Spleen (tissue), 11 donors: ENCODE data around the gene SCAMP4. TPM values are rescaled to one million over a fixed set of nuclear protein-coding genes. Genes with fewer than 3 reads are reported as not detected.
A peak's percentile ranks its signal among the peaks of the same experiment; 100 is the strongest.

Experiments used
- DNase-seq: peaks from one replicate; pipeline ENCODE4 v3.0.0-alpha.2; 2020
- H3K27ac ChIP-seq, 8 donors: fragments of 200-600 bp; sonication (generic) in 7 of 8; 1 replicate in 4 of 8; 2 replicates in 4 of 8; pipeline versions ENCODE4 v1.5.0 to v1.8.0; 2016 to 2021; ENCODE audit warnings: inconsistent platforms in 4 of 8, mild to moderate bottlenecking in 4 of 8, moderate library complexity in 1 of 8
- H3K27me3 ChIP-seq, 7 donors: fragments of 200-600 bp; sonication (generic) in 6 of 7; replicated peaks in 1 of 7; 1 replicate in 4 of 7; 2 replicates in 3 of 7; pipeline versions ENCODE4 v1.5.0 to v1.8.0; 2016 to 2021; ENCODE audit warnings: inconsistent platforms in 3 of 7, mild to moderate bottlenecking in 1 of 7
- H3K36me3 ChIP-seq, 6 donors: fragments of 200-600 bp; sonication (generic) in 5 of 6; 1 replicate in 4 of 6; 2 replicates in 2 of 6; pipeline versions ENCODE4 v1.5.0 to v1.8.0; 2016 to 2021; ENCODE audit warnings: inconsistent platforms in 2 of 6
- H3K4me1 ChIP-seq, 6 donors: fragments of 200-600 bp; sonication (generic) in 5 of 6; 1 replicate in 3 of 6; 2 replicates in 3 of 6; pipeline versions ENCODE4 v1.5.0 to v1.8.0; 2016 to 2021; ENCODE audit warnings: inconsistent platforms in 3 of 6
- H3K4me3 ChIP-seq, 8 donors: fragments of 200-600 bp; sonication (generic) in 7 of 8; 1 replicate in 4 of 8; 2 replicates in 4 of 8; pipeline versions ENCODE4 v1.5.0 to v1.8.0; 2016 to 2021; ENCODE audit warnings: inconsistent platforms in 4 of 8, mild to moderate bottlenecking in 4 of 8, moderate library complexity in 2 of 8
- H3K9me3 ChIP-seq, 8 donors: fragments of 200-600 bp; sonication (generic) in 7 of 8; 1 replicate in 4 of 8; 2 replicates in 4 of 8; pipeline versions ENCODE4 v1.5.0 to v1.8.0; 2016 to 2021; ENCODE audit warnings: inconsistent platforms in 4 of 8
- CTCF ChIP-seq, 11 experiments: fragments of 200-600 bp in 7 of 11; fragments of 450-650 bp in 4 of 11; sonication (generic) in 4 of 11; IDR thresholded peaks in 8 of 11; conservative IDR thresholded peaks in 3 of 11; 1 replicate in 7 of 11; 2 replicates in 4 of 11; pipeline versions ENCODE4 v1.4.0 to v1.8.0; 2016 to 2021; ENCODE audit warnings: antibody characterized with exemption in 11 of 11, inconsistent platforms in 4 of 11, mild to moderate bottlenecking in 1 of 11
- POLR2A ChIP-seq, 3 donors: fragments of 450-650 bp; IDR thresholded peaks; one replicate each; pipeline ENCODE4 v1.5.1; 2017; ENCODE audit warnings: antibody characterized with exemption in 3 of 3, mild to moderate bottlenecking in 1 of 3
- POLR2AphosphoS5 ChIP-seq, 3 donors: sonication (generic); formaldehyde crosslinking; IDR thresholded peaks; one replicate each; pipeline ENCODE4 v1.5.1; 2017; ENCODE audit warnings: antibody characterized with exemption in 3 of 3
- WGBS, 5 donors: extraction: QIAGEN DNeasy Blood & Tissue Kit in 3 of 5; methylation state at CpG; one replicate each; pipeline versions ENCODE4 v1.1.5 to v1.1.7; 2013 to 2018; 5-methylcytosine and 5-hydroxymethylcytosine counted together
- intact Hi-C: fragments of 100-400 bp; cut with DNase I; formaldehyde crosslinking; loops from one replicate; pipeline ENCODE4 v1.15.0; 2023; ENCODE audit warnings: low total_unique reads
- polyA plus RNA-seq, 3 donors: library from polyadenylated mRNA; stranded (reverse); fragments of 200-250 nt; gene quantifications; one replicate each; pipeline ENCODE4 v1.2.1, GENCODE V29; 2013
- total RNA-seq, 7 donors: library from RNA; depleted of rRNA in 3 of 7; stranded (reverse); fragments of >200 nt in 3 of 7; fragmentation: NEBNext Ultra II Directional in 4 of 7; extraction: Animal tissue kit (Norgen Biotek cat#: 25700) in 4 of 7; gene quantifications; one replicate each; pipeline versions ENCODE4 v1.1.0 to v1.2.1, GENCODE V29; 2016 to 2021
- donor health status: healthy with polysubstance abuse.
- donor health status: DM: no; HTN: no; CAD: no; lungs with moderate emphysema.
- donor health status: DM: no; HTN: no; CAD: no.
- donor health status: Bipolar disorder and iron deficiency.
- donor health status: healthy.
- donor health status: DM: no; HTN: no; CAD: no.
- donor health status: DM: yes; HTN: yes; CAD: no.

The SCAMP4 gene
- total and polyA plus RNA-seq, 10 donors = 13.0 to 92.2 (median 51.8) TPM

DNA sequence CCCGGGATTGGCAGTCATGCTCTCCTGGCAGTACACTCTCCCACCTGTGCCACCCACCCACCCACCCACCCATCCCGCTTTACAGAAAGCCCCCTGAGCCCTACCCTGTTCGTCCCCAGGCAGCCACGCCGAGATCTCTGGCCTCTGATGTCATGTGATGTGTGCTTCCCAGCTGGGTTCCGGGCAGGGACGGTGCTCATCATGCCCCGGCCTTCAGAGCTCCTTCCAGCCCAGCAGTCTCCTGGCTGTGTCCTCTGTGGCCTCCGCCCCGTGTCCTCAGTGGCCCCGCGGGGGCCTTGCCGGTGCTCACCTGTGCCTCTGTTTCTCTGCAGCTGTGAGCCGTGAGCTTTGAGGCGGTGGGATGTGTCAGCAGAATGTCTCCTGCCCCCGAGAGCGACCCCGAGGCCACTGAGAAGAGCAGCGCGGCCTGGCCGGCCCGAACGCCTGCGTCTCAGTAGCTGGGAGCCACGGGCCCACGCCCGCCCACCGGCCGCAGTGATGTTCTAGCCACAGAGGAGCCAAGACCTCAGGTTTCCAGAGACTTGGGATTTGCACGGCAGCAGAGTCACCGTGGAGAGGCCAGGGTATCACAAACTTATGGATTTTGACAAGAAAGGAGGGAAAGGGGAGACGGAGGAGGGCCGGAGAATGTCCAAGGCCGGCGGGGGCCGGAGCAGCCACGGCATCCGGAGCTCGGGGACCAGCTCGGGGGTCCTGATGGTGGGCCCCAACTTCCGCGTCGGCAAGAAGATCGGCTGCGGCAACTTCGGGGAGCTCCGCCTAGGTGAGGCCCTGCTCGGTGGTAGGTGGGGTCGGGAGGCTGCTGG is 64.2 kb downstream of the SCAMP4 start:
- DNase-seq = no peak
- H3K9me3 ChIP-seq = no peaks in the 10 kb centered on the region
- H3K36me3 ChIP-seq = peaks cover 0 to 89% (median 26%) of the 10 kb centered on the region in 6 donors
- no peak overlapping the region for H3K27ac ChIP-seq
- peaks cover 0 to 45% (median 2%) of the 10 kb centered on the region in 6 donors for H3K4me1 ChIP-seq
- WGBS, 5 donors = 92 to 96% (median 95%) methylated on average over 39 to 49 of the region's 49 CpGs
- no peaks in the 10 kb centered on the region for H3K27me3 ChIP-seq
- TF ChIP-seq CTCF (IDR thresholded peaks at IDR 0.05 in 8 of 11, conservative IDR thresholded peaks at IDR 0.05 in 3 of 11) (no peak), POLR2A (IDR thresholded peaks at IDR 0.05) (no peak), POLR2AphosphoS5 (IDR thresholded peaks at IDR 0.05) (no peak)
- no peak overlapping the region for H3K4me3 ChIP-seq
- intact Hi-C loops = no loop called here

DNA sequence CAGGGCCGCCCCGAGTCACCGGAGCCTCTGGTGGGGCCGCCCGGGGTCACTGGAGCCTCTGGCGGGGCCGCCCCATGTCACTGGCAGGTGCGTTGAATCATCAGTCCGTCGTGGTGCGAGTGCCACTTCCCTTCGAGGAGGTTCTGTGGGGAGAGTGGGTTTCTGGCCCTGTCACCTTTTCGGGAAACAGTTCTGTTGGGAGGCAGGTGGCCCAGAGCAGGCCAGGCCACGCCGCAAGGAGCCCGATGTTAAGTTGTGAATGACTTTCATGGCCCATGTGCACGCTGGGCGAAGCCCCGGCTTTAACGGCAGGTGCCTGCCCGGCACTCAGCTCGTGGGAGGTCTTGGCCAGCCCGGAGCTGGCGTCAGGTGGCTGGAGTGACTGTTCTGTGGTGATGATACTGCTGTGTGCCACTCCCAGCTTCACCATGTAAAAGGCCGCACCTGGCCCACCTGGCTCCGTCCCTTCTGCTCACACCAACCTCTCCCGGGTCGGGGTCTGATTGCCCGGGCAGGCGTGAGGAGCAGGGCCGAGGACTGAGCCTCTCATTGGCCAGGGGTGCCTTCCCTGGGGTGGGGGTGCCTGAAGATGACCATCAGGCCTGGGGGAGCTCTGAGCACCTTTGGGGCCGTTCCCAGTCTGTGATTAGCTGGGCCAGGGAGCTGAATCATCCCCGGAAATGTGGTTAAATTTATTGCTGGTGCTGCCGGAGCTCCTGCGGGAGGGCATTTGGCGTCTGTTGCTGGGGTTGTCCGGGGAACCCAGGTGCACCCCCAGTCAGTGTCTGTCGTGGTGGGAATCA is 65.0 kb downstream of the SCAMP4 start:
- TF ChIP-seq POLR2AphosphoS5 (IDR thresholded peaks at IDR 0.05) = no peak
- no peak for TF ChIP-seq CTCF (IDR thresholded peaks at IDR 0.05 in 8 of 11, conservative IDR thresholded peaks at IDR 0.05 in 3 of 11)
- TF ChIP-seq POLR2A (IDR thresholded peaks at IDR 0.05) = no peak
- no peak for DNase-seq
- Histone ChIP-seq H3K36me3 (peaks cover 0 to 89% (median 34%) of the 10 kb centered on the region in 6 donors), H3K27me3 (no peaks in the 10 kb centered on the region), H3K4me3 (no peak overlapping the region), H3K4me1 (peaks cover 0 to 45% (median 2%) of the 10 kb centered on the region in 6 donors), H3K27ac (no peak overlapping the region), H3K9me3 (no peaks in the 10 kb centered on the region)
- intact Hi-C loops = no loop called here
- 90 to 94% (median 91%) methylated on average over 27 to 38 of the region's 38 CpGs for WGBS, 5 donors

DNA sequence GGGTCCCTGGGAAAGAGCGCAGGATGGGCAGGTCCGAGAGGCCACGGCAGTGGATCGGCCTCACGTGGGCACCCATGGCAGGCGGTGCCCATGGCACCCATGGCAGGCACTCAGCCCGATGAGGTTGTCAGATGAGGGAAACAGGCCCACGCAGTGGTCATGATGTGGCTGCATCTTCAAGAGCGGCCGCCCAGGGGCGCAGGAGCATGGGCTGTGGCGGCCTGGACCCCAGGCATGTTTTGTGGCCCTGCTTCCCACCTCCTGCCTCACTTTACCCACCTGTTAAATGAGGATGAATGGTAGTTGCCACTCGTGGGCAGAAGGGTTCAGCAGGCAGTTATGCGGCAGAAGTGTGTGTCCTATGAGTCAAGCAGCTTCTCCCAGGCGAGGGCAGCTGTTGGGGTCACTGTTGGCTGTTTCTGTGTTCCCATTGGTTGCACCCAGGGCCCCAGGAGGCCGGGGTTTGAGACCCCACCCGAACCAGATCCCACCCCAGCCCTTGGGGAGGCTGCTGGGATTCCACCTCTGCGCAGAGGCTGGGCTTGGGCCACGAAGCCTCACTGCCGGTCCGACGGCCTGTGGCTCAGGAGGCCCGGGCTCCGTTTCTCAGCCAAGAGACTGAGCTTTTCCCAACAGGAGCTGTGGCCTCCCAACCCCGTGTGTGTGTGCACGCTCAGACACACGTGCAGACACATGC is 65.8 kb downstream of the SCAMP4 start:
- no peaks in the 10 kb centered on the region for H3K9me3 ChIP-seq
- peaks cover 0 to 89% (median 41%) of the 10 kb centered on the region in 6 donors for H3K36me3 ChIP-seq
- 91 to 96% (median 94%) methylated on average over 26 to 27 of the region's 27 CpGs for WGBS, 5 donors
- no peak for DNase-seq
- peaks cover 0 to 43% (median 2%) of the 10 kb centered on the region in 6 donors for H3K4me1 ChIP-seq
- H3K27ac ChIP-seq = no peak overlapping the region
- no peaks in the 10 kb centered on the region for H3K27me3 ChIP-seq
- intact Hi-C loops = no loop called here
- no peak overlapping the region for H3K4me3 ChIP-seq
- peak in 1 of 3 donors; percentile 20 for TF ChIP-seq POLR2AphosphoS5 (IDR thresholded peaks at IDR 0.05)
- no peak for TF ChIP-seq POLR2A (IDR thresholded peaks at IDR 0.05)

DNA sequence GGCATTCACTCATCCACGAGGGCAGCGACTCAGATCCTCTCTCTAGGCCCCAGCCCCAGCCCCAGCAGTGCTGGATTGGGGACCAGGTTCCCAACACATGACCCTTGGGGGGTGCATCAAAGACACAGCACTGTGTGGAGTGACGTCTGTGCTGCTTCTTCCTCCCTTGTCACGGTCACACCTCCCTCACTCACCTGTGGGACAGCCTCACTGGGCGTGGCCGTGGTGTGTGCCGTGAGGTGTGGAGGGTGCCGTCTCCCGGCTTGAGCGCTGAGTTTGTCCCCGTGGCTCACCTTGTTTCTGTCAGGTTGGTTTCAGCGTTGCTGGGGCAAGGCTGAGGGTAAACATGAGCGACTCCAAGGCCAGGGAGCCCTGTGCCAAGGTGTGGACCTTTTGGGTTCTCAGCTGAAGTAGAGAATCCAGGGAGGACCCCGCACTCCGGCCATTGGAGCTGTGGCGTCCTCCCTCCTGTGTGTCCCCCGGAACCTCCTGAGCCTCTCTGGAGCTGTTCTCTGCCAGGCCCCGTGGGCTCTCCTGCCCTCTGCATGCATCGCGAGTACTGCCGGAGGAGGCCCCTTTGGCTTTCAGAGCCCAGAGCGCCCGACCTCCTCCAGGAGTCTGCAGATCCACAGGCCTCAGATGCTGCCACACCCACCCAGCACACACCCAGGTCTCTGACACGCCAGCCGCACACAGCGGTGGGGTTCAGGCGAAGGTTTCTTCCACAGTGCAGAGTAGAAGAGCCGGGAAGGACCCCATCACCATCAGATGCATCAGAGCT is 69.4 kb downstream of the SCAMP4 start:
- WGBS, 5 donors = 88 to 93% (median 91%) methylated on average over 20 to 28 of the region's 28 CpGs
- intact Hi-C loops = no loop called here
- TF ChIP-seq CTCF (IDR thresholded peaks at IDR 0.05 in 8 of 11, conservative IDR thresholded peaks at IDR 0.05 in 3 of 11) = no peak
- TF ChIP-seq POLR2AphosphoS5 (IDR thresholded peaks at IDR 0.05) = peak in 1 of 3 donors; percentile 22
- Histone ChIP-seq H3K4me3 (no peak overlapping the region), H3K4me1 (peaks cover 0 to 24% (median 0%) of the 10 kb centered on the region in 6 donors), H3K36me3 (peaks cover 0 to 97% (median 60%) of the 10 kb centered on the region in 6 donors), H3K27me3 (no peaks in the 10 kb centered on the region), H3K9me3 (no peaks in the 10 kb centered on the region), H3K27ac (no peak overlapping the region)
- no peak for DNase-seq
